GM21737 (cell line): ENCODE measurements around the gene CLRN2.

Source experiments
- ATAC-seq: cut with Tn5 transposase; IDR thresholded peaks from one replicate; pipeline ENCODE4 v1.9.1; 2021; ENCODE audit warnings: mild to moderate bottlenecking, moderate library complexity; ENCODE audit not compliant: unreplicated experiment

The CLRN2 gene

GRCh38 chr4:17514865-17515264 lies at the start of gene CLRN2:
TSS of gene CLRN2 (plus strand) at chr4:17515165. CDS start at chr4:17515267, 102 bp downstream.
- ATAC-seq: no peak

GRCh38 chr4:17468619-17469221 lies 46.2 kb upstream of the CLRN2 start:
- no peak for ATAC-seq

- ATAC-seq: no peak
Observed at GRCh38 chr4:17469931-17470674, 44.9 kb upstream of the CLRN2 start.

GRCh38 chr4:17475481-17475880 lies 39.5 kb upstream of the CLRN2 start:
- ATAC-seq: no peak

GRCh38 chr4:17476853-17477252 lies 38.1 kb upstream of the CLRN2 start:
- no peak for ATAC-seq

GRCh38 chr4:17477774-17478472 lies 37.0 kb upstream of the CLRN2 start:
- no peak for ATAC-seq

- no peak for ATAC-seq
Observed at GRCh38 chr4:17480210-17480927, 34.6 kb upstream of the CLRN2 start.

- no peak for ATAC-seq
Observed at GRCh38 chr4:17480955-17481354, 34.0 kb upstream of the CLRN2 start.

- ATAC-seq: no peak
Observed at GRCh38 chr4:17482716-17483115, 32.2 kb upstream of the CLRN2 start.

GRCh38 chr4:17489123-17489522 lies 25.8 kb upstream of the CLRN2 start:
- ATAC-seq: no peak

- ATAC-seq: no peak
Observed at GRCh38 chr4:17489721-17490120, 25.2 kb upstream of the CLRN2 start.

- no peak for ATAC-seq
Observed at GRCh38 chr4:17490575-17491059, 24.3 kb upstream of the CLRN2 start.

- ATAC-seq: no peak
Observed at GRCh38 chr4:17491196-17491595, 23.8 kb upstream of the CLRN2 start.

GRCh38 chr4:17492058-17492741 lies 22.8 kb upstream of the CLRN2 start:
- no peak for ATAC-seq

- no peak for ATAC-seq
Observed at GRCh38 chr4:17492876-17493275, 22.1 kb upstream of the CLRN2 start.

GRCh38 chr4:17493619-17494018 lies 21.3 kb upstream of the CLRN2 start:
- no peak for ATAC-seq

GRCh38 chr4:17494258-17495190 lies 20.4 kb upstream of the CLRN2 start:
- ATAC-seq: no peak

- no peak for ATAC-seq
Observed at GRCh38 chr4:17497890-17498523, 17.0 kb upstream of the CLRN2 start.

- ATAC-seq: no peak
Observed at GRCh38 chr4:17500574-17500973, 14.4 kb upstream of the CLRN2 start.
